Fibroblast of the aortic adventitia (primary cell): Measurements from ENCODE around the gene OPA1. TPM values are rescaled to one million over a fixed set of nuclear protein-coding genes. Genes with fewer than 3 reads are reported as not detected.

Source experiments
- DNase-seq: peaks from one replicate; pipeline ENCODE4 v3.0.0-alpha.2; 2010; ENCODE audit warnings: low read depth
- H3K4me3 ChIP-seq: 2 replicates; pipeline ENCODE4 v1.5.1; 2011; ENCODE audit warnings: low read depth, mild to moderate bottlenecking, control low read depth, low read length, moderate library complexity
- CTCF ChIP-seq: IDR thresholded peaks from 2 replicates; pipeline ENCODE4 v1.5.1; 2011; ENCODE audit warnings: mild to moderate bottlenecking, low read length, control low read depth, inconsistent platforms; ENCODE audit not compliant: insufficient read depth
- small RNA-seq: library from RNA; depleted of rRNA; stranded (forward); fragments of <200 nt; gene quantifications from one replicate; pipeline ENCODE3, GENCODE V24; 2012
- total RNA-seq: library from RNA; depleted of rRNA; stranded (reverse); fragments of >200 nt; gene quantifications from 2 replicates; pipeline ENCODE4 v1.2.3, GENCODE V29; 2012; ENCODE audit warnings: low replicate concordance

The OPA1 gene
- total RNA-seq, 1 donor = 53.0 TPM

GRCh38 chr3:193746832-193747231 is 153.8 kb downstream of the OPA1 start:
- DNase-seq = no peak
- no peak overlapping the region for H3K4me3 ChIP-seq
- no peak for TF ChIP-seq CTCF

Small RNAs within 50 kb of the gene (small RNA-seq; reads per million reads assigned to genes)
- not detected for gene RF00019
- gene RN7SL447P = not detected

Other genes starting within 250 kb of the OPA1 start
- not detected in 2 replicates for gene ATP13A5, start 214.5 kb upstream of the OPA1 start, total RNA-seq
- 0.09 TPM in 1 of 2 replicates, not detected in the other for gene ATP13A4, start 38.3 kb upstream of the OPA1 start, total RNA-seq